PFSK-1 (cell line): ENCODE results near the gene TPCN1.

ENCODE experiments used
- FOXP2 ChIP-seq: optimal IDR thresholded peaks from 2 replicates; pipeline ENCODE3; 2011; ENCODE audit warnings: borderline replicate concordance, control low read depth, inconsistent platforms; ENCODE audit not compliant: insufficient read depth; ENCODE audit errors: extremely low read length, extremely low read depth
- POLR2AphosphoS5 ChIP-seq: IDR thresholded peaks from 2 replicates; pipeline ENCODE4 v1.6.1; 2012; ENCODE audit warnings: low read depth, mild to moderate bottlenecking, control low read depth, low read length, moderate library complexity
- SIN3A ChIP-seq: IDR thresholded peaks from 2 replicates; pipeline ENCODE4 v1.6.1; 2012; ENCODE audit warnings: mild to moderate bottlenecking, low read length, moderate library complexity, borderline replicate concordance; ENCODE audit not compliant: insufficient read depth
- TAF1 ChIP-seq: IDR thresholded peaks from 2 replicates; pipeline ENCODE4 v1.6.1; 2012; ENCODE audit warnings: low read length, control low read depth, borderline replicate concordance; ENCODE audit not compliant: insufficient read depth
- TF ChIP-seq, protein P1 (sequence below), 2 experiments: IDR thresholded peaks; 2 replicates each; pipeline versions ENCODE4 v1.6.1 to v1.8.0; 2011 to 2012; ENCODE audit warnings: low read depth in 2 of 2, low read length in 2 of 2, control low read depth in 1 of 2, inconsistent platforms in 1 of 2, mild to moderate bottlenecking in 1 of 2, moderate library complexity in 1 of 2; ENCODE audit not compliant: insufficient read depth in 1 of 2

Gene TPCN1

DNA sequence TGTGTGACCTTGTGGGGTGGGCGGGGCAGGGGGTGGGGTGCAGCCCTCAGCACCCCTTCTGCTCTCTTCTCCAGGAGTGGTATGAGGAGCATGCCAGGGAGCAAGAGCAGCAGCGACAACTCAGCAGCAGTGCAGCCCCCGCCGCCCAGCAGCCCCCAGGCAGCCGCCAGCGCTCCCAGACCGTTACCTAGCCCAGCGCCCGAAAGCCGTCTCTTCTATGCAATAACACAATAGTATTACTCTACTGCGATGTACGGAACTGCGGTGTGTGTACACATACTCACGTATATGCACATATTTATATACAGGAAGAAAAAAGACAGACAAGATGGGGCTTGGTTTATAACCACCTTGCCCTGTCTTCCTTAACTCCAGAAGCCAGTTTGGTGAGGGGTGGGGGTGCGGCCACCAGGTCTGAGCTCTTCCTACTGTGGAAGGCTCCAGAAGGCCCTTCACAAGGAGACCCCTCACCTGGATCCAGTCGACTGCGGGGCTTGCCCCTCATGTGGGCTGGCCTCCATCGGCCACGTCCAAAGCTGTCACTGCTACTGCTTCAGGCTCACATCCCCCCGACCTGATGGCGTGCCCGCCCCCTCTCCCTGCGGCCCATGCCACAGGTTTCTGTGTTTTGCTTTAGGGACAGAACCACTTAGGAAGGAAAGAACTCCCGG, 74.8 kb downstream of the TPCN1 start:
- TF ChIP-seq, protein P1, sequence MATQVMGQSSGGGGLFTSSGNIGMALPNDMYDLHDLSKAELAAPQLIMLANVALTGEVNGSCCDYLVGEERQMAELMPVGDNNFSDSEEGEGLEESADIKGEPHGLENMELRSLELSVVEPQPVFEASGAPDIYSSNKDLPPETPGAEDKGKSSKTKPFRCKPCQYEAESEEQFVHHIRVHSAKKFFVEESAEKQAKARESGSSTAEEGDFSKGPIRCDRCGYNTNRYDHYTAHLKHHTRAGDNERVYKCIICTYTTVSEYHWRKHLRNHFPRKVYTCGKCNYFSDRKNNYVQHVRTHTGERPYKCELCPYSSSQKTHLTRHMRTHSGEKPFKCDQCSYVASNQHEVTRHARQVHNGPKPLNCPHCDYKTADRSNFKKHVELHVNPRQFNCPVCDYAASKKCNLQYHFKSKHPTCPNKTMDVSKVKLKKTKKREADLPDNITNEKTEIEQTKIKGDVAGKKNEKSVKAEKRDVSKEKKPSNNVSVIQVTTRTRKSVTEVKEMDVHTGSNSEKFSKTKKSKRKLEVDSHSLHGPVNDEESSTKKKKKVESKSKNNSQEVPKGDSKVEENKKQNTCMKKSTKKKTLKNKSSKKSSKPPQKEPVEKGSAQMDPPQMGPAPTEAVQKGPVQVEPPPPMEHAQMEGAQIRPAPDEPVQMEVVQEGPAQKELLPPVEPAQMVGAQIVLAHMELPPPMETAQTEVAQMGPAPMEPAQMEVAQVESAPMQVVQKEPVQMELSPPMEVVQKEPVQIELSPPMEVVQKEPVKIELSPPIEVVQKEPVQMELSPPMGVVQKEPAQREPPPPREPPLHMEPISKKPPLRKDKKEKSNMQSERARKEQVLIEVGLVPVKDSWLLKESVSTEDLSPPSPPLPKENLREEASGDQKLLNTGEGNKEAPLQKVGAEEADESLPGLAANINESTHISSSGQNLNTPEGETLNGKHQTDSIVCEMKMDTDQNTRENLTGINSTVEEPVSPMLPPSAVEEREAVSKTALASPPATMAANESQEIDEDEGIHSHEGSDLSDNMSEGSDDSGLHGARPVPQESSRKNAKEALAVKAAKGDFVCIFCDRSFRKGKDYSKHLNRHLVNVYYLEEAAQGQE (IDR thresholded peaks at IDR 0.05; ENCODE audit: insufficient read depth in 1 of 2, low read depth in 2 of 2, low read length in 2 of 2): no peak
- TF ChIP-seq SIN3A (no peak), FOXP2 (no peak), POLR2AphosphoS5 (no peak), TAF1 (no peak)

DNA sequence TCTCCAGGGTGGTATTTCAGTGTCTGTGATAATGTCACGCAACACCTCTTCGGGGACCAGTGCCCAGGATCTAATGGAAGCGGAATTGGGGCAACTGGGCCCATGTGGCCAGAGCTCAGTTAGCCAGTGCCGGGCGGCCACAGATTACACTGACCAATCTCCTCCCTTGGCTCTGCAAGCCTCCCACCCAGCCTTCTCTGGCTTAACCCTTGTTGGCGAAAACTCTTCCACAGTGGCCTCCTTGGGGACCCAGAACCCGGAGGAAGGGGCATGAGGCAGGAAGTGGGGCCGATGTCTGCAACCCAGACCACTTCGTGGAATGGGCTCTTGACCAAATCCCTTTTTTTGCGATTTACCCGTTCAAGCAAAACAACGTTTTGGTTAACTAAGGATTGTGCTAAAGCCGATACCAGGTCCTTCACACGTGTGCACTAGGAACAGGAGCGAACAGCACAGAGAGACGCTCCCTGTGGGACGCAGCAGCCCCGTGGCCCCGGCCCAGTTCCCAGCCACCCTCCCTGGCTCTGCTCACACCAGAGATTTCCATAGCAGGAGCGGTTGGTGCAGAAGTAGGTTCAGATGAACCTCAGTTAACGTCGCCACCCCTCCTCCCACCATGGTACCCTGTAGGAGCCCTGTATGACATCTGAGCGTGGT, 75.4 kb downstream of the TPCN1 start:
- TF ChIP-seq POLR2AphosphoS5 (no peak), TAF1 (no peak), FOXP2 (no peak), SIN3A (no peak)
- TF ChIP-seq, protein P1 (IDR thresholded peaks at IDR 0.05; ENCODE audit: insufficient read depth in 1 of 2, low read depth in 2 of 2, low read length in 2 of 2): no peak

DNA sequence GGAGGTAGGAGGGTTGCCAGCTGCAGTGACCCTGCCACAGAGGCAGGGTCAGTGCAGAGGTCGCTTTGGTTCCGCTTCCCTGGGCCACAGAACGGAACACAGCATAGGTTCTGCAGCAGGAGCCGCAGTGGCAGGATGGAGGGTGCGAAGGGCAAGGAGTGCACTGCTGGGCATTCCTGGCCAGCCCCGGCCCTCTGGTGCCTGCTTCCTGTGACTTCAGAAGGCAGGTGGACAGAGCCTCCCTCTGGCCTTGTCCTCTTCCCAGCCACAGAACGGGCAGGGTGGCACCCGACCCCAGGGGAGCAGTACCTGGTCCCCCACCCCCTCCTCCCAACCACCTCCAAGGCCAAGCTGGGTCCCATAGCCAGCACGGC, 75.9 kb downstream of the TPCN1 start:
- TF ChIP-seq SIN3A (no peak), FOXP2 (no peak), POLR2AphosphoS5 (no peak), TAF1 (no peak)
- TF ChIP-seq, protein P1 (IDR thresholded peaks at IDR 0.05; ENCODE audit: insufficient read depth in 1 of 2, low read depth in 2 of 2, low read length in 2 of 2): no peak

DNA sequence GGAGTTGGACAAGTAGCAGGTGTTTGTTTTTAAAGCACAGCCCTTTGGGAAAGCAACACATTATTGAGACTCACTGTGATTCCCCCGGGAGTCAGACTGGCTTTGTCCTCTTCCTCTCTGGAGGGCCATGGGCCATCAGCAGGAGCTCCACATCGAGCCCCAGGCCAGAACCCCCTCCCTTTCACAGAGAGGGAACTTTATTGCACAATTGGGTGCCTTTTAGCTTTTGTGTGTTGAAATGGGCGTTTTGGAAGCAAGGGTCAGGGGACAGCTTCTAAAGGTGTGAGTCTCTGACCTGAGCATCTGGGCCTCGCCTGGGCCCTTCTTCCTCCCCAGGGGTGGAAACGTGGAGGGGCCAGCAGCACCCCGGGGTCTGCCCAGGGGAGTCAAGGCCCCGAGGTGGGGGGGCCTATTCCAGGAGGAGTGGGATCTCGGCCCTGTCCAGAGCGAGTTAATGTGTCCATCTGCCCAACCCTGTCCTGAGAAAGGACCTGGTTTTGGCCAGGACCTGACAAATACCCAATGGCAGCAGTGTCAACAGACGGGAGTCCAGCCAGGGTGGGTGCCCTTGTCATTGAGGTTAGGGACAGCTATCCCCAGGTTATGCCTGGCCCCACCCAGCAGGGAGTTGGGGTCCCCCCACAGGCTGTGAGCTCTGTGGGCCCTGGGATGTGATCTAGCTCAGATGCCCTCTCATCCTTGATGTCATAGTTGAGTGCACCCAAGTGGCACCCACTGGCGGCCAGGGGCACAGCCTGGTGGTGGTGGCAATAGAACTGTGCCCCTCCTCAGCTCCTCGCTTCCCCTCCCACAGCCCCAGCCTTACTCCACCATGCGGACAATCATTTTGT, 76.6 kb downstream of the TPCN1 start:
- no peak for TF ChIP-seq SIN3A
- TF ChIP-seq TAF1: no peak
- TF ChIP-seq, protein P1 (IDR thresholded peaks at IDR 0.05; ENCODE audit: insufficient read depth in 1 of 2, low read depth in 2 of 2, low read length in 2 of 2): no peak
- no peak for TF ChIP-seq POLR2AphosphoS5
- no peak for TF ChIP-seq FOXP2
